Measurements from ENCODE around the gene SORCS3.

- TF ChIP-seq FOXM1 (IDR thresholded peaks at IDR 0.05; ENCODE audit: low read depth, low read length) (no peak), POLR2A (IDR thresholded peaks at IDR 0.05; ENCODE audit: low read depth, low read length) (no peak), POLR2AphosphoS5 (IDR thresholded peaks at IDR 0.05; ENCODE audit: low read length) (no peak), EZH2 (IDR thresholded peaks at IDR 0.05; ENCODE audit: borderline replicate concordance, control insufficient read depth, low read depth, low read length) (no peak), TBL1XR1 (IDR thresholded peaks at IDR 0.05; ENCODE audit: low read depth, low read length) (no peak), ZNF274 (IDR thresholded peaks at IDR 0.05; ENCODE audit: insufficient read depth, insufficient read length) (no peak), SRF (IDR thresholded peaks at IDR 0.05; ENCODE audit: low read depth in 2 of 2, low read length in 2 of 2) (no peak), MTA2 (IDR thresholded peaks at IDR 0.05; ENCODE audit: low read depth) (no peak), RB1 (IDR thresholded peaks at IDR 0.05; ENCODE audit: borderline replicate concordance) (no peak)
- TF ChIP-seq, protein P1, sequence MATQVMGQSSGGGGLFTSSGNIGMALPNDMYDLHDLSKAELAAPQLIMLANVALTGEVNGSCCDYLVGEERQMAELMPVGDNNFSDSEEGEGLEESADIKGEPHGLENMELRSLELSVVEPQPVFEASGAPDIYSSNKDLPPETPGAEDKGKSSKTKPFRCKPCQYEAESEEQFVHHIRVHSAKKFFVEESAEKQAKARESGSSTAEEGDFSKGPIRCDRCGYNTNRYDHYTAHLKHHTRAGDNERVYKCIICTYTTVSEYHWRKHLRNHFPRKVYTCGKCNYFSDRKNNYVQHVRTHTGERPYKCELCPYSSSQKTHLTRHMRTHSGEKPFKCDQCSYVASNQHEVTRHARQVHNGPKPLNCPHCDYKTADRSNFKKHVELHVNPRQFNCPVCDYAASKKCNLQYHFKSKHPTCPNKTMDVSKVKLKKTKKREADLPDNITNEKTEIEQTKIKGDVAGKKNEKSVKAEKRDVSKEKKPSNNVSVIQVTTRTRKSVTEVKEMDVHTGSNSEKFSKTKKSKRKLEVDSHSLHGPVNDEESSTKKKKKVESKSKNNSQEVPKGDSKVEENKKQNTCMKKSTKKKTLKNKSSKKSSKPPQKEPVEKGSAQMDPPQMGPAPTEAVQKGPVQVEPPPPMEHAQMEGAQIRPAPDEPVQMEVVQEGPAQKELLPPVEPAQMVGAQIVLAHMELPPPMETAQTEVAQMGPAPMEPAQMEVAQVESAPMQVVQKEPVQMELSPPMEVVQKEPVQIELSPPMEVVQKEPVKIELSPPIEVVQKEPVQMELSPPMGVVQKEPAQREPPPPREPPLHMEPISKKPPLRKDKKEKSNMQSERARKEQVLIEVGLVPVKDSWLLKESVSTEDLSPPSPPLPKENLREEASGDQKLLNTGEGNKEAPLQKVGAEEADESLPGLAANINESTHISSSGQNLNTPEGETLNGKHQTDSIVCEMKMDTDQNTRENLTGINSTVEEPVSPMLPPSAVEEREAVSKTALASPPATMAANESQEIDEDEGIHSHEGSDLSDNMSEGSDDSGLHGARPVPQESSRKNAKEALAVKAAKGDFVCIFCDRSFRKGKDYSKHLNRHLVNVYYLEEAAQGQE (IDR thresholded peaks at IDR 0.05; ENCODE audit: low read depth, low read length) = no peak
- TF ChIP-seq, protein P2, sequence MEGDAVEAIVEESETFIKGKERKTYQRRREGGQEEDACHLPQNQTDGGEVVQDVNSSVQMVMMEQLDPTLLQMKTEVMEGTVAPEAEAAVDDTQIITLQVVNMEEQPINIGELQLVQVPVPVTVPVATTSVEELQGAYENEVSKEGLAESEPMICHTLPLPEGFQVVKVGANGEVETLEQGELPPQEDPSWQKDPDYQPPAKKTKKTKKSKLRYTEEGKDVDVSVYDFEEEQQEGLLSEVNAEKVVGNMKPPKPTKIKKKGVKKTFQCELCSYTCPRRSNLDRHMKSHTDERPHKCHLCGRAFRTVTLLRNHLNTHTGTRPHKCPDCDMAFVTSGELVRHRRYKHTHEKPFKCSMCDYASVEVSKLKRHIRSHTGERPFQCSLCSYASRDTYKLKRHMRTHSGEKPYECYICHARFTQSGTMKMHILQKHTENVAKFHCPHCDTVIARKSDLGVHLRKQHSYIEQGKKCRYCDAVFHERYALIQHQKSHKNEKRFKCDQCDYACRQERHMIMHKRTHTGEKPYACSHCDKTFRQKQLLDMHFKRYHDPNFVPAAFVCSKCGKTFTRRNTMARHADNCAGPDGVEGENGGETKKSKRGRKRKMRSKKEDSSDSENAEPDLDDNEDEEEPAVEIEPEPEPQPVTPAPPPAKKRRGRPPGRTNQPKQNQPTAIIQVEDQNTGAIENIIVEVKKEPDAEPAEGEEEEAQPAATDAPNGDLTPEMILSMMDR (IDR thresholded peaks at IDR 0.05 in 2 of 3, conservative IDR thresholded peaks at IDR 0.05 in 1 of 3; ENCODE audit: control insufficient read depth in 2 of 3, extremely low read depth in 1 of 3, insufficient read depth in 1 of 3, low read depth in 3 of 3, low read length in 3 of 3) = no peak
- TF ChIP-seq, protein P3, sequence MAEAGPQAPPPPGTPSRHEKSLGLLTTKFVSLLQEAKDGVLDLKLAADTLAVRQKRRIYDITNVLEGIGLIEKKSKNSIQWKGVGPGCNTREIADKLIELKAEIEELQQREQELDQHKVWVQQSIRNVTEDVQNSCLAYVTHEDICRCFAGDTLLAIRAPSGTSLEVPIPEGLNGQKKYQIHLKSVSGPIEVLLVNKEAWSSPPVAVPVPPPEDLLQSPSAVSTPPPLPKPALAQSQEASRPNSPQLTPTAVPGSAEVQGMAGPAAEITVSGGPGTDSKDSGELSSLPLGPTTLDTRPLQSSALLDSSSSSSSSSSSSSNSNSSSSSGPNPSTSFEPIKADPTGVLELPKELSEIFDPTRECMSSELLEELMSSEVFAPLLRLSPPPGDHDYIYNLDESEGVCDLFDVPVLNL (IDR thresholded peaks at IDR 0.05; ENCODE audit: low read depth, low read length) = no peak
- TF ChIP-seq, protein P4, sequence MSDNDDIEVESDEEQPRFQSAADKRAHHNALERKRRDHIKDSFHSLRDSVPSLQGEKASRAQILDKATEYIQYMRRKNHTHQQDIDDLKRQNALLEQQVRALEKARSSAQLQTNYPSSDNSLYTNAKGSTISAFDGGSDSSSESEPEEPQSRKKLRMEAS (IDR thresholded peaks at IDR 0.05; ENCODE audit: low read depth, low read length) = no peak
Observed at GRCh38 chr10:104895541-104895940, 254.5 kb downstream of the SORCS3 start.

All from GM12878 (cell line).